HG03558 (cell line): ENCODE measurements around the gene FPR3.

ENCODE experiments used
- ATAC-seq: cut with Tn5 transposase; IDR thresholded peaks from one replicate; pipeline ENCODE4 v1.9.1; 2021; ENCODE audit warnings: moderate number of reproducible peaks; ENCODE audit not compliant: unreplicated experiment; ENCODE audit errors: extremely low read depth

The FPR3 gene

DNA sequence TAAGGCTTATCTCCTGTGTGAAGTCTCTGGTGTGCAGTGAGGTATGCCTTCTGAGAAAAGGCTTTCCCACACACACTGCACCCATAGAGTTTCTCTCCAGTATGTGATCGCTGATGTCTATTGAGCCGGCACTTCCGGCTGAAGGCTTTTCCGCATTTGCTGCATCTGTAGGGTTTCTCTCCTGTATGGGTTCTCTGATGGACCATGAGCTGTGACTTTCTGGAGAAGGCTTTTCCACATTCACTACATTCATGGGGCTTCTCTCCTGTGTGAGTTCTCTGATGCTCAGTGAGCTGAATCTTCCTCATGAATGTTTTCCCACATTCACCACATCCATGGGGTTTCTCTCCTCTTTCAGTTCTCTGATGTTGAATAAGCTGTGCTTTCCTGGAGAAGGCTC, 78.1 kb downstream of the FPR3 start:
- ATAC-seq, result no peak
